ENCODE data around the gene ADAMTSL2. TPM values are rescaled to one million over a fixed set of nuclear protein-coding genes. Genes with fewer than 3 reads are reported as not detected.

Gene ADAMTSL2
- total and polyA plus RNA-seq, 2 experiments from 2014 or later = 1.5 to 2.2 TPM

DNA sequence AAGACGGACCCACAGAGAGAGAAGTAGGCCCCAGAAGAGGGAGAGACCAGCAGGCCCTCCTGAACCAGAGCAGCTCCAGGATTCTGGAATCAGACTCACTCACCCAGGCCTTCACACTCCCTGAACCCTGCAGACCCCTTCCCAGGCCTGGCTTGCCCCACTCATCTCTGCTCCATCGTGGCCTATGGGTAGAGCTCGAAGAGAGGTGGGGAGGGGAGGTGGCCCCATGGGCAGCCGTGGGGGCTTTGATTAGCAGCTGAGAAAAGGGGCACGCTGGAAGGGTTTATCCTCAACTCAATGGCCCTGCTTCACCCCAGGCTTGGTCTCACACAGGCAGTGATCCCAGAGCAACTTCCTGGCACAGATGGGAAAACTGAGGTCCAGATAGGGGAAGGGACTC is 10.4 kb upstream of the ADAMTSL2 start:
- H3K4me1 ChIP-seq (ENCODE audit: insufficient read depth) = peaks cover 34% of the 10 kb centered on the region
- no peaks in the 10 kb centered on the region for H3K9me3 ChIP-seq (ENCODE audit: low read depth)
- H3K4me3 ChIP-seq = no peak overlapping the region
- no peaks in the 10 kb centered on the region for H3K27me3 ChIP-seq
- no peaks in the 10 kb centered on the region for H3K9me2 ChIP-seq (replicated peaks; ENCODE audit: insufficient read depth)
- H4K20me1 ChIP-seq (ENCODE audit: insufficient read depth, poor library complexity, severe bottlenecking) = no peaks in the 10 kb centered on the region
- DNase-seq (ENCODE audit: low spot score) = no peak
- TF ChIP-seq, protein P1, sequence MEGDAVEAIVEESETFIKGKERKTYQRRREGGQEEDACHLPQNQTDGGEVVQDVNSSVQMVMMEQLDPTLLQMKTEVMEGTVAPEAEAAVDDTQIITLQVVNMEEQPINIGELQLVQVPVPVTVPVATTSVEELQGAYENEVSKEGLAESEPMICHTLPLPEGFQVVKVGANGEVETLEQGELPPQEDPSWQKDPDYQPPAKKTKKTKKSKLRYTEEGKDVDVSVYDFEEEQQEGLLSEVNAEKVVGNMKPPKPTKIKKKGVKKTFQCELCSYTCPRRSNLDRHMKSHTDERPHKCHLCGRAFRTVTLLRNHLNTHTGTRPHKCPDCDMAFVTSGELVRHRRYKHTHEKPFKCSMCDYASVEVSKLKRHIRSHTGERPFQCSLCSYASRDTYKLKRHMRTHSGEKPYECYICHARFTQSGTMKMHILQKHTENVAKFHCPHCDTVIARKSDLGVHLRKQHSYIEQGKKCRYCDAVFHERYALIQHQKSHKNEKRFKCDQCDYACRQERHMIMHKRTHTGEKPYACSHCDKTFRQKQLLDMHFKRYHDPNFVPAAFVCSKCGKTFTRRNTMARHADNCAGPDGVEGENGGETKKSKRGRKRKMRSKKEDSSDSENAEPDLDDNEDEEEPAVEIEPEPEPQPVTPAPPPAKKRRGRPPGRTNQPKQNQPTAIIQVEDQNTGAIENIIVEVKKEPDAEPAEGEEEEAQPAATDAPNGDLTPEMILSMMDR (IDR thresholded peaks at IDR 0.05; ENCODE audit: poor library complexity) = no peak
- TF ChIP-seq EZH2 (IDR thresholded peaks at IDR 0.05; ENCODE audit: borderline replicate concordance) (no peak), EZH2phosphoT487 (IDR thresholded peaks at IDR 0.05; ENCODE audit: low read depth, severe bottlenecking, unreplicated experiment) (no peak)
- no peak overlapping the region for H3K4me2 ChIP-seq
- H3K79me2 ChIP-seq = no peaks in the 10 kb centered on the region
- WGBS (ENCODE audit: low lambda C conversion rate, missing lambda C conversion rate) = 94% methylated on average over 5 of the region's 5 CpGs
- H3K27ac ChIP-seq = no peak overlapping the region
- no peak overlapping the region for H2AFZ ChIP-seq
- no peaks in the 10 kb centered on the region for H3K36me3 ChIP-seq (replicated peaks; ENCODE audit: insufficient read depth, low read depth)

DNA sequence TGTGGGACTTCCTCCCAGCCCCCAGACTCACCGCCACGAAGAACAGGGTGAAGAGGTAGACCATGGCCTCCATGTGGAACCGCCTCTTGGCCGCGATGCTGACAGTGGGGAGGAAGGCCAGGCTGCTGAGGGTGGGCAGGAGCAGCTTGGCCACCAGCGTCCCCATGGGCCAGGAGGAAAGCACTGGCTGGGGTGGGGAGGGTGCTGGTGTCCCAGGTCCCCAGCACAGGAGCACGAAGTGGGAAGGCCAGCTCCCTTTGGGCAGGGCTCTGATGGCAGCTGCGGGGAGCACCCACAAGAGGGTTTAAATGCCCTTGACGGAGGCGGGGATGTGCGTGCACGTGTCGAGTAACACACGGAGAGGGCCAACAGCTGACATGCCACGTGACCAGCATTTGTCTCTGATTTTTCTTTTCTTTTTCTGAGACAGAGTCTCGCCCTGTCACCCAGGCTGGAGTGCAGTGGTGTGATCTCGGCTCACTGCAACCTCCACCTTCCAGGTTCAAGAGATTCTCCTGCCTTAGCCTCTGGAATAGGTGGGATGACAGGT is 9.8 kb upstream of the ADAMTSL2 start, which contains the start of gene MYMK:
TSS of gene MYMK (minus strand) at position 281 of the 550 bp plus-strand sequence. CDS start at position 166, 115 bp downstream.
- Histone ChIP-seq H3K79me2 (no peaks in the 10 kb centered on the region), H3K4me3 (no peak within 1 kb of the TSS), H3K9me2 (replicated peaks; ENCODE audit: insufficient read depth) (no peaks in the 10 kb centered on the region), H3K27ac (no peak within 1 kb of the TSS), H3K36me3 (replicated peaks; ENCODE audit: insufficient read depth, low read depth) (no peaks in the 10 kb centered on the region), H3K4me2 (no peak within 1 kb of the TSS), H2AFZ (no peak within 1 kb of the TSS), H4K20me1 (ENCODE audit: insufficient read depth, poor library complexity, severe bottlenecking) (no peaks in the 10 kb centered on the region), H3K27me3 (no peaks in the 10 kb centered on the region), H3K4me1 (ENCODE audit: insufficient read depth) (peaks cover 34% of the 10 kb centered on the region), H3K9me3 (ENCODE audit: low read depth) (no peaks in the 10 kb centered on the region)
- no peak for DNase-seq (ENCODE audit: low spot score)
- 97% methylated on average over 17 of the region's 17 CpGs for WGBS (ENCODE audit: low lambda C conversion rate, missing lambda C conversion rate)
- no peak for TF ChIP-seq EZH2 (IDR thresholded peaks at IDR 0.05; ENCODE audit: borderline replicate concordance)
- no peak for TF ChIP-seq EZH2phosphoT487 (IDR thresholded peaks at IDR 0.05; ENCODE audit: low read depth, severe bottlenecking, unreplicated experiment)
- TF ChIP-seq, protein P1 (IDR thresholded peaks at IDR 0.05; ENCODE audit: poor library complexity) = no peak

DNA sequence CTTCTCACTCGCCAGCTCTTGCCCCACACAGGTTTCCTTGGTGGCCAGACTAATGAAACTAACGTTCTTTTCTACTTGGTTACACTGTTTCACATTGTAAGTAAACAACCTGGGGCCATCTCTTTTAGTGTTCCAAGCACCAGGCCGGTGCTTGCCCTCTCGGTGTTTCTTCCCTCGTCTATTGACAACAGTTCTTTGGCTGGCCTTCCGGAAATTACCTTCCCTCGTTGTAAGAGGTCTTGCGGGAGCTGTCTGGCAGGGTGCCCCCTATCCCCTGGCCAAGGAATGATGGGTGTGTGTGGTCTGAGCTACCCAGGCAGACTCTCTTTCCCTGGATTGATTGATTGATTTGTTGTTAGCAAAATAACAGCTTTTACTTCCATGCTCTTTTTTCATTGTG is 8.8 kb upstream of the ADAMTSL2 start:
- TF ChIP-seq EZH2phosphoT487 (IDR thresholded peaks at IDR 0.05; ENCODE audit: low read depth, severe bottlenecking, unreplicated experiment) (no peak), EZH2 (IDR thresholded peaks at IDR 0.05; ENCODE audit: borderline replicate concordance) (no peak)
- TF ChIP-seq, protein P1 (IDR thresholded peaks at IDR 0.05; ENCODE audit: poor library complexity) = no peak
- WGBS (ENCODE audit: low lambda C conversion rate, missing lambda C conversion rate) = 68% methylated on average over 8 of the region's 8 CpGs

More for the DNA sequence above, 8.8 kb upstream of the ADAMTSL2 start:
- Histone ChIP-seq H3K4me2 (no peak overlapping the region), H3K9me2 (replicated peaks; ENCODE audit: insufficient read depth) (no peaks in the 10 kb centered on the region), H3K36me3 (replicated peaks; ENCODE audit: insufficient read depth, low read depth) (no peaks in the 10 kb centered on the region), H3K27ac (no peak overlapping the region), H3K4me3 (no peak overlapping the region), H3K4me1 (ENCODE audit: insufficient read depth) (peaks cover 34% of the 10 kb centered on the region), H4K20me1 (ENCODE audit: insufficient read depth, poor library complexity, severe bottlenecking) (no peaks in the 10 kb centered on the region), H2AFZ (no peak overlapping the region), H3K27me3 (no peaks in the 10 kb centered on the region), H3K9me3 (ENCODE audit: low read depth) (no peaks in the 10 kb centered on the region), H3K79me2 (no peaks in the 10 kb centered on the region)
- no peak for DNase-seq (ENCODE audit: low spot score)

Measured in hepatocyte (in vitro differentiated cells).